Spleen (tissue), 7 donors: ENCODE measurements around the gene SMARCA2.

Experiments
- POLR2A ChIP-seq, 3 donors: fragments of 450-650 bp; IDR thresholded peaks; one replicate each; pipeline ENCODE4 v1.5.1; 2017; ENCODE audit warnings: antibody characterized with exemption in 3 of 3, mild to moderate bottlenecking in 1 of 3
- TF ChIP-seq, protein P1 (sequence below), 11 experiments: fragments of 200-600 bp in 7 of 11; fragments of 450-650 bp in 4 of 11; sonication (generic) in 4 of 11; IDR thresholded peaks in 8 of 11; conservative IDR thresholded peaks in 3 of 11; 1 replicate in 7 of 11; 2 replicates in 4 of 11; pipeline versions ENCODE4 v1.4.0 to v1.8.0; 2016 to 2021; ENCODE audit warnings: antibody characterized with exemption in 11 of 11, inconsistent platforms in 4 of 11, mild to moderate bottlenecking in 1 of 11
- donor health status: DM: no; HTN: no; CAD: no; lungs with moderate emphysema.
- donor health status: DM: no; HTN: no; CAD: no.
- donor health status: DM: no; HTN: no; CAD: no.

DNA sequence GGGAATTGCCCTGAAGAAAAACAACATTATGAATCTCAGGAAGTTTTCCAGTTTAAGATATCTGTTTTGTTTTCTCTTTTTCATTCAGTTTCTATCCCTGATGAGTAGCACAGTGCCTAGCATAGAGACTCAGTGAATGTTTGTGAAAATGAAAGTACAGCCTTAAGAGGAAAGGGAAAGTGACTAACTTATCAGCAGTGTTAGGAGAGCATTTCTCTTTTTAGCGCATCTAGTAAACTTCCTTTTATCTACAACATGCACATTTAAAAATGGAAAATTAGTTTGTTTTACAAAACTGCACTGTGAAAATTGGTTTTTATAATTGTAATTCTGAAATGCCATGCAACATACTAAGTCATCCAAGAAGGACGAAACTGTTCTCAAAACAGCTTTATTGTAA lies 110.8 kb downstream of the SMARCA2 start:
- TF ChIP-seq, protein P1, sequence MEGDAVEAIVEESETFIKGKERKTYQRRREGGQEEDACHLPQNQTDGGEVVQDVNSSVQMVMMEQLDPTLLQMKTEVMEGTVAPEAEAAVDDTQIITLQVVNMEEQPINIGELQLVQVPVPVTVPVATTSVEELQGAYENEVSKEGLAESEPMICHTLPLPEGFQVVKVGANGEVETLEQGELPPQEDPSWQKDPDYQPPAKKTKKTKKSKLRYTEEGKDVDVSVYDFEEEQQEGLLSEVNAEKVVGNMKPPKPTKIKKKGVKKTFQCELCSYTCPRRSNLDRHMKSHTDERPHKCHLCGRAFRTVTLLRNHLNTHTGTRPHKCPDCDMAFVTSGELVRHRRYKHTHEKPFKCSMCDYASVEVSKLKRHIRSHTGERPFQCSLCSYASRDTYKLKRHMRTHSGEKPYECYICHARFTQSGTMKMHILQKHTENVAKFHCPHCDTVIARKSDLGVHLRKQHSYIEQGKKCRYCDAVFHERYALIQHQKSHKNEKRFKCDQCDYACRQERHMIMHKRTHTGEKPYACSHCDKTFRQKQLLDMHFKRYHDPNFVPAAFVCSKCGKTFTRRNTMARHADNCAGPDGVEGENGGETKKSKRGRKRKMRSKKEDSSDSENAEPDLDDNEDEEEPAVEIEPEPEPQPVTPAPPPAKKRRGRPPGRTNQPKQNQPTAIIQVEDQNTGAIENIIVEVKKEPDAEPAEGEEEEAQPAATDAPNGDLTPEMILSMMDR (IDR thresholded peaks at IDR 0.05 in 8 of 11, conservative IDR thresholded peaks at IDR 0.05 in 3 of 11), result no peak
- TF ChIP-seq POLR2A (IDR thresholded peaks at IDR 0.05), result no peak
